Lung (tissue), 12 donors: Measurements from ENCODE around the gene TGFBRAP1. TPM values are rescaled to one million over a fixed set of nuclear protein-coding genes. Genes with fewer than 3 reads are reported as not detected.

Experiments used
- ATAC-seq: fragments of 200-7000 bp; cut with Tn5 transposase; one replicate; pipeline ENCODE4 v1.9.1; 2020; ENCODE audit warnings: moderate number of reproducible peaks; ENCODE audit not compliant: insufficient read depth, low FRiP score
- DNase-seq, 3 donors: peaks; one replicate each; pipeline ENCODE4 v3.0.0-alpha.2; 2013 to 2017
- H3K27ac ChIP-seq, 2 donors: one replicate each; pipeline ENCODE4 v1.5.1; 2013; ENCODE audit warnings: mild to moderate bottlenecking in 2 of 2, moderate library complexity in 2 of 2, control low read depth in 1 of 2, inconsistent platforms in 1 of 2, low read depth in 1 of 2, low read length in 1 of 2
- H3K27me3 ChIP-seq, 3 donors: one replicate each; pipeline ENCODE4 v1.5.1; 2013; ENCODE audit warnings: low read length in 2 of 3; ENCODE audit not compliant: control insufficient read depth in 3 of 3, insufficient read depth in 3 of 3
- H3K36me3 ChIP-seq, 4 donors: one replicate each; pipeline ENCODE4 v1.5.1; 2013; ENCODE audit warnings: low read length in 4 of 4, mild to moderate bottlenecking in 1 of 4, moderate library complexity in 1 of 4; ENCODE audit not compliant: control insufficient read depth in 4 of 4, insufficient read depth in 4 of 4
- H3K4me1 ChIP-seq, 5 donors: one replicate each; pipeline ENCODE4 v1.5.1; 2013; ENCODE audit warnings: low read length in 5 of 5, mild to moderate bottlenecking in 2 of 5, moderate library complexity in 1 of 5; ENCODE audit not compliant: control insufficient read depth in 5 of 5, insufficient read depth in 5 of 5
- H3K4me3 ChIP-seq: one replicate; pipeline ENCODE4 v1.5.1; 2013; ENCODE audit warnings: mild to moderate bottlenecking, control low read depth, moderate library complexity
- H3K9ac ChIP-seq, 2 donors: one replicate each; pipeline ENCODE4 v1.5.1; 2013; ENCODE audit warnings: low read length in 2 of 2, control low read depth in 1 of 2; ENCODE audit not compliant: insufficient read depth in 1 of 2
- H3K9me3 ChIP-seq, 4 donors: one replicate each; pipeline ENCODE4 v1.5.1; 2013; ENCODE audit warnings: low read length in 3 of 4, mild to moderate bottlenecking in 1 of 4, moderate library complexity in 1 of 4; ENCODE audit not compliant: control insufficient read depth in 4 of 4, insufficient read depth in 3 of 4
- CTCF ChIP-seq: IDR thresholded peaks from 2 replicates; pipeline ENCODE4 v1.5.1; 2012; ENCODE audit warnings: mild to moderate bottlenecking; ENCODE audit errors: control extremely low read depth, extremely low read depth
- WGBS, 2 donors: extraction: QIAGEN DNeasy Blood & Tissue Kit; methylation state at CpG; one replicate each; pipeline ENCODE4 v1.1.7; 2013; 5-methylcytosine and 5-hydroxymethylcytosine counted together
- polyA plus RNA-seq, 2 donors: library from polyadenylated mRNA; stranded (reverse); fragments of 200-250 nt; gene quantifications; one replicate each; pipeline ENCODE4 v1.2.1, GENCODE V29; 2013
- total RNA-seq, 2 donors: library from RNA; depleted of rRNA in 1 of 2; stranded (reverse); fragments of >200 nt in 1 of 2; gene quantifications; one replicate each; pipeline ENCODE4 v1.2.1, GENCODE V29; 2014 to 2021
- donor health status: control.
- donor health status: control.
- donor health status: Bipolar disorder and iron deficiency.
- donor health status: healthy.
- donor health status: DM: yes; HTN: yes; CAD: no.

The TGFBRAP1 gene
- total and polyA plus RNA-seq, 4 donors = 4.0 to 19.7 (median 12.0) TPM

GRCh38 chr2:105235388-105236059 is 94.0 kb downstream of the TGFBRAP1 start:
- Histone ChIP-seq H3K4me3 (no peak overlapping the region), H3K9ac (no peak overlapping the region), H3K4me1 (peaks cover 0 to 5% (median 0%) of the 10 kb centered on the region in 5 donors), H3K36me3 (no peaks in the 10 kb centered on the region), H3K27ac (no peak overlapping the region), H3K9me3 (no peaks in the 10 kb centered on the region), H3K27me3 (peaks cover 0 to 11% (median 6%) of the 10 kb centered on the region in 3 donors)
- DNase-seq (peak; percentile 80 to 87 (median 87)), ATAC-seq (peak; percentile 53)
- WGBS, 2 donors = 6 to 14% methylated on average over 12 of the region's 12 CpGs
- TF ChIP-seq CTCF = peak; percentile 48

- H3K4me3 ChIP-seq = no peak overlapping the region
- H3K27me3 ChIP-seq = peaks cover 0 to 6% (median 3%) of the 10 kb centered on the region in 3 donors
- TF ChIP-seq CTCF = no peak
- ATAC-seq (no peak), DNase-seq (peak in 2 of 3 donors; percentile 33 to 39)
- no peaks in the 10 kb centered on the region for H3K9me3 ChIP-seq
- H3K27ac ChIP-seq = no peak overlapping the region
- H3K9ac ChIP-seq = no peak overlapping the region
- 68 to 77% methylated on average over 3 of the region's 3 CpGs for WGBS, 2 donors
- peaks cover 0 to 5% (median 0%) of the 10 kb centered on the region in 5 donors for H3K4me1 ChIP-seq
- no peaks in the 10 kb centered on the region for H3K36me3 ChIP-seq
Measured at GRCh38 chr2:105231232-105231619, 98.3 kb downstream of the TGFBRAP1 start.

- H3K4me3 ChIP-seq = no peak overlapping the region
- no peak for ATAC-seq
- H3K27ac ChIP-seq = no peak overlapping the region
- H3K4me1 ChIP-seq = no peaks in the 10 kb centered on the region
- H3K9ac ChIP-seq = no peak overlapping the region
- 79 to 81% methylated on average over 9 of the region's 9 CpGs for WGBS, 2 donors
- TF ChIP-seq CTCF = no peak
- H3K9me3 ChIP-seq = no peaks in the 10 kb centered on the region
- H3K27me3 ChIP-seq = peaks cover 0 to 3% (median 3%) of the 10 kb centered on the region in 3 donors
- H3K36me3 ChIP-seq = no peaks in the 10 kb centered on the region
- DNase-seq = no peak
Measured at GRCh38 chr2:105224444-105224843, 105.1 kb downstream of the TGFBRAP1 start.
